CD4-positive, alpha-beta T cell treated with Interleukin-1 beta for 1 hour (primary cell): ENCODE results near the gene NCOA1.
A peak's percentile ranks its signal among the peaks of the same experiment; 100 is the strongest.
"Not testable (repeated sequence)": the region's sequence is repeated elsewhere in the genome, so short reads cannot be mapped to it uniquely, and the experiment has no call there.

Experiments used
- DNase-seq, 2 donors: peaks; one replicate each; pipeline ENCODE4 v3.0.0-alpha.2; 2020 to 2022

Gene NCOA1

DNA sequence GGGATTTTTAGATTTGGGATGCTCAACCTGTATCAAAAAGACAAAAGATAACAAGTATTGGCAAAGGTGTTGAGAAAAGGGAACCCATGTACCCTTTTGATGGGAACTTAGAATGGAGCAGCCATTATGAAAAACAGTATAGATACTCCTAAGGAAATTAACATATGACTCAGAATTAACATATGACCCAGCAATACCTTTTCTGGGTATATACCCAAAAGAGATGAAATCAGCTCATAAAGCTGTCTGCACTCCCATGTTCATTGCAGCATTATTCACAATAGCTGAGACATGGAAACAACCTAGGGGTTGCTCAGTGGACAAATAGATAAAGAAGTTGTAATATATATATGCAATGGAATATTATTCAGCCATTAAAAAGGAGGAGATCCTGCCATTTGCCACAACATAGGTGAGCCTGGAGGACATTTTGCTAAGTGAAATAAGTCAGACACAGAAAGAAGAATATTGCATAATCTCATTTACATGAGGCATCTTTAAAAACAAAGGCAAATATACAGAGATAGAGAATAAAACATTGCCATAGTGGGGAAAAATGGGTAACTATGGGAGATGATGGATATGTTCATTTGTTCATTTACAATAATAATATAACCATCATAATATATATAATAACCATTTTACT is 160.1 kb downstream of the NCOA1 start:
- no peak for DNase-seq

DNA sequence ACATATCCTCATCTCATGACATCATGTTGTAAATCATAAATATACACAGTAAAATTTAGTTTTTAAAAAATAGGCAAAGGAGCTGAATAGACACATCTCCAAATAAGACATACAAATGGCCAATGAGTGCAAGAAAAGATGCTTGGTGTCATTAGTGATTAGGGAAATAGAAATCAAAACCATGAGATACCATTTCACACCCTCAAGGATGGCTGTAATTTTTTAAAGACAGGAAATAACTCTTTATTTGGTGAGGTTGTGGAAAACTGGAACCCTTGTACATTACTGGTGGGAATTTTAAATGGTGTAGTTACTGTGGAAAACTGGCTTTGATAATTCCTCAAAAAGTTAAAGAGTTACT is 160.6 kb downstream of the NCOA1 start:
- DNase-seq: no peak

- no peak for DNase-seq
These were observed 161.5 kb downstream of the NCOA1 start for GRCh38 chr2:24652265-24653182.

- DNase-seq: no peak
These were observed 166.8 kb downstream of the NCOA1 start for GRCh38 chr2:24657818-24658217.

GRCh38 chr2:24658531-24659202 is 167.6 kb downstream of the NCOA1 start:
- no peak for DNase-seq

DNA sequence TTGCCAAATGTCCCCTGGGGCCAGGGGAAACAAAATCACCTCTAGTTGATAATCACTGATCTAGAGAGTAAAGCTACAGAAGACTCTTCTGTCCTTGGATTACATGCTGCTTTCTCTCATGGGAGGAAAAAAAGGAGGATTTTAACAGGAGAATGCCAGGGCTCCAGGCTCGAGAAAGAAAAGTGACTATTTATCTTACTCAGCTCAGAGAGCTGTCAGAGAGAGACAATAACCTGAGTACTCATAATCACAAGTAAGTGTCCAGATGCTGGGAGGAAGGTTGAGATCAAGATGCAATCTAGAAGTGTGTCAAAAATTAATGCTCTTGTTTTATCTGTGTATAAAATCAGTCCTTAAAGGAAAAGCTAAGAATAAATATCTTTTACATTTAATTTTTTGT is 168.8 kb downstream of the NCOA1 start:
- DNase-seq: no peak

DNA sequence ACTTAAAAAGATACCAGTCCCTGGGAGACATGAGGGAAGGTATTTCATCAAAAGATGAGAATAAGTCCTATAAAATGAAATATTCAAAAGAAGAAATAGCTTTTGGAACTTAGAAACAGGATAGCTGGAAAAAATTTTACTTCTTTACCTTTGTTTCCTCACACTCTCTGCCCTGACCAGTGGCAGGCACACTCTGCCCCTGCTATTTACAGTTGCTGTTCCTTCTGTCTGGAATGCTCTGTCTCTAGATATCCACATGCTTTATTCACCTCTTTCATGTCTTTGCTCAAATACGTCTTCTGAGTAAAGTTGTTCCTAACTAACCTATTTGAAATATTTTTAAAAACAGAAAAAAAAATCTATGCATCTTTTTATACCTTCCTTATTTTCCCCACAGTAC is 176.5 kb downstream of the NCOA1 start:
- DNase-seq: no peak

DNA sequence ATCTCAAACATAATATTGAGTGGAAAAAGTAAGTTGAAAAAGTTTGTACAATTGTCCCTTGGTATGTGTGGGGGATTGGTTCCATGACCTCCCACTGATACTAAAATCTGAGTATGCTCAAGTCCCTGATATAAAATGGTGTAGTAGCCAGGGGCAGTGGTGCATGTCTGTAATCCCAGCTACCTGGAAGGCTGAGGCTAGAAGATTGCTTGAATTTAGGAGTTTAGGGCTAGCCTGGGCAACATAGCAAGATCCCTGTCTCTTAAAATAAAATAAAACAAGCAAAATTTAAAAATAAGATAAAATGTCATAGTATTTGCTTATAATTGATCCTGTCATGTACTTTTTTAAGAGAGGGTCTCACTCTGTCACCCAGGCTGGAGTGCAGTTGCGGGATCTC is 180.2 kb downstream of the NCOA1 start:
- DNase-seq: no peak

GRCh38 chr2:24672589-24672988 is 181.5 kb downstream of the NCOA1 start:
- peak in 1 of 2 donors; percentile 1 for DNase-seq

DNA sequence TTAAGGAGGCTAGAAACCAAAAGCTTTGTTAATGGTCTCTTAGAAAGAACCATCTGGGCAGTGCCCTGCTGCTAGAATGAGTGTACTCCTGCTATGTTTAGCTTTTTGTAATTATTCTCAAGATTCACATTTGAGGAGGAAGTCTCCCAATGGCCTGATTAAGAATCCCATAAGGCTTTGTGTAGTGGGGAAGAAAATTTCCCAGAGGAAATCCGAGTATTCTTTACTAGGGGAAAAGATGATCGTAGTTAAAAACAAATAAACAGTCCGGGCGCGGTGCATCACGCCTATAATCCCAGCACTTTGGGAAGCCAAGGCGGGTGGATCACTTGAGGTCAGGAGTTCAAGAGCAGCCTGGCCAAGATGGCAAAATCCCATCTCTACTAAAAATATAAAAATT is 184.3 kb downstream of the NCOA1 start:
- no peak for DNase-seq

- no peak for DNase-seq
These were observed 185.4 kb downstream of the NCOA1 start for GRCh38 chr2:24676493-24676892.

DNA sequence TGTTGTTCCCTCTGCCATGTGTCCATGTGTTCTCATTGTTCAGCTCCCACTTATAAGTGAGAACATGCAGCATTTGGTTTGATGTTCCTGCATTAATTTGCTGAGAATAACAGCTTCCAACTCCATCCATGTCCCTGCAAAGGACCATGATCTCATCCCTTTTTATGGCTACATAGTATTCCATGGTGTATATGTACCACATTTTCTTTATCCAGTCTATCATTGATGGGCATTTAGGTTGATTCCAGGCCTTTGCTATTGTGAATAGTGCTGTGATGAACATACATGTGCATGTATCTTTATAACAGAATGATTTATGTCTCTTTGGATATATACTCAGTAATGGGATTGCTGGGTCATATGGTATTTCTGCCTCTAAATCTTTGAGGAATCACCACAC is 187.0 kb downstream of the NCOA1 start:
- not testable (repeated sequence) for DNase-seq

DNA sequence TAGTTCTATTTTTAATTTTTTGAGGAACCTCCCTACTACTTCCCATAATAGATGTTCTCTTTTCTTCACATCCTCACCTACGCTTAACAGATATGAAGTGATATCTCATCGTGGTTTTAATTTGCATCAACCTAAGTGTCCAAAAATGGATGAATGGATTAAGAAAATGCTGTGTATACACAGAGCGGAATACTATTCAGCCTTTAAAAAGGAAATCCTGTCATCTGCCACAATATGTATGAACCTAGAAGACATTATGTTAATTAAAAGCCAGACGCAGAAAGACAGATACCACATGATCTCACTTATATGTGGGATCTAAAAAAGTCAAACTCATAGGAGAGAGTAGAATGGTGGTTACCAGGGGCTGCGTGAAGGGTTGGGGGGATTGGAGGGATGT is 189.1 kb downstream of the NCOA1 start:
- DNase-seq: no peak

DNA sequence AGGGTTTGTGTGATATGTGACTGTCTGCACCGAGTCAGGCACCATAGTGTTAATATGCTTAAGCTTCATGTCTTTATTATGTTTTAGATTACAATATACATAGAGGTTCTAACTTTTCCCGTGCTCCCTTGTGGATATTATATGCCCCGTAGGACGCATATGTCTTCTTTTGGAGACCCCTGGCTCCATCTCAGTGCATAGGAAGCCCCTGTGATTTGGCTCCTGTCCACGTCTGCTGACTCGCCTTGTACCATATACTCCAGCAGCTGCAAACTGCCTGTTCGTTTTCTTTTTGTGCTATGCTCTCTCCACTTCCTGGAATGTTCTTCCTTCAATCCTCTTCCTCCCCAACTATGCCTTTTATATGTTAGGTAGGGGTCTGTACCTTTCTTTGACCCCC is 191.2 kb downstream of the NCOA1 start:
- no peak for DNase-seq

DNA sequence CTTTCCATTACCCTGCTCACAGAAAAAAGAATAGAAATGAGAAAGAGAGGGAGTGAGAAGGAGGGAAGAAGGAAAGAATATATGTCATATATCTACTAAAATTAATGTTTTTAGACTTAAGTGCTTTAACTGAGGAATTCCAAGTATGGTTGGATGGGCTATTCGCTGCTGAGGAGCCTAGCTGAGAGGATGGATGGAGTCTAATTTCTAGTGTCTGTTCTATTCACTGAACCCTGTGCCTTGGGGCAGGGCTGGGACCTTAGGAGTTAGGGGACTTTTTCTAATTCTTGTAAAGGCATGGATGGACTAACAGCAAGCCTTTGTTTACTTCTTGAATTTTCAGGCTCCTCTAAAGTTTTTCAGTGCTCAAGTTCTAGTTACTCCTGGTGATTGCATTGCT is 192.4 kb downstream of the NCOA1 start:
- DNase-seq: no peak

DNA sequence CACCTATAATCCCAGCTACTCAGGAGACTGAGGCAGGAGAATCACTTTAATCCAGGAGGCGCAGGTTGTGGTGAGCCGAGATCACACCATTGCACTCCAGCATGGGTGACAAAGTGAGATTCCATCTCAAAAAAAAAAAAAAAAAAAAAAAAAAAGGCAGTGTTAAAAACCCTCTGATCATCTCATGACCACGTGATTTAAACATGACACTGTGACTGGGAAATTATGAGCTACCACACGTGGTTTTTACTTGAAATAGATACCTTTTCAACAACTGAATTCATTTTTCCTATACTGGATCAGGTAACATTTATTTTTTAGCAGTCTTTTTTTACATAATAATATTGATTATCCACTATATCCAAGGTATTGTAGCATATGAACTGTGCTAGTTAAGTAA is 199.5 kb downstream of the NCOA1 start:
- DNase-seq: no peak

GRCh38 chr2:24691806-24692205 is 200.8 kb downstream of the NCOA1 start:
- no peak for DNase-seq

GRCh38 chr2:24697792-24698191 is 206.7 kb downstream of the NCOA1 start:
- DNase-seq: no peak

DNA sequence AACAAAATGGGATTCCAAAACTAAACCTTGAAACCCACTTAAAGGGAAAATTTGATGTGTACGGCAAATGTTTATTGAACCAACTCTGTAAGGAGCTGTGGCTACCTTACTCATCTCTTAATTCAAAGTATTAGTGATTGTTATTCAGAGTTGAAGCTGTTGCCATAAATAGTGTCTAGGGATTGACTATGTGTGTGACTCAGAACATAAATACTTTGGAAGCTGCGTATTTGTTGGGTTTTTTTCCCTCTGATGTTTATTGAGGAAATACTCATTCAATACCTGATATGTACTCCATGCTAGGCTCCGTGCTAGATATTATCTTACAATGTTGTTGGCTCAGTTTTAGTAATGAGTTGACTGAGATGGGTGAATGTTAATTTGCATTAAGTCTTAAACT is 211.7 kb downstream of the NCOA1 start:
- DNase-seq: no peak

DNA sequence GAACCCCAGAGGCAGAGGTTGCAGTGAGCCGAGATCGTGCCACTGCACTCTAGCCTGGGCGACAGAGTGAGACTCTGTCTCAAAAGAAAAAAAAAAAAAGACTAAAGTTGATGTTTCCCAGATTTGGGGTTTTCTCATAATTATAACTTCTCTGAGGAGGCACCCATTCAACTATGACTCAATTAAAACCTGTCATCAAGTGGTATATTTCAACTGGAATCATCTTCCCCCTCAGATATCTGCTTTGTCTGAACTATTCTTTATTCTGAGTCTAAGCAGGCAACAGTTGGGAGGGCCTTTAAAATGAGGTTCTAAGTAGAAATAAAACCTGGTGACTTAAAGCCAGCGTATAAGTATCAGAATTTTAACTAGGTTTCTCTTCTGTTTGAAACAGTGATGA is 213.6 kb downstream of the NCOA1 start:
- DNase-seq: no peak

- DNase-seq: no peak
These were observed 216.1 kb downstream of the NCOA1 start for GRCh38 chr2:24707143-24707542.

- DNase-seq: no peak
These were observed 217.6 kb downstream of the NCOA1 start for GRCh38 chr2:24708537-24709152.

DNA sequence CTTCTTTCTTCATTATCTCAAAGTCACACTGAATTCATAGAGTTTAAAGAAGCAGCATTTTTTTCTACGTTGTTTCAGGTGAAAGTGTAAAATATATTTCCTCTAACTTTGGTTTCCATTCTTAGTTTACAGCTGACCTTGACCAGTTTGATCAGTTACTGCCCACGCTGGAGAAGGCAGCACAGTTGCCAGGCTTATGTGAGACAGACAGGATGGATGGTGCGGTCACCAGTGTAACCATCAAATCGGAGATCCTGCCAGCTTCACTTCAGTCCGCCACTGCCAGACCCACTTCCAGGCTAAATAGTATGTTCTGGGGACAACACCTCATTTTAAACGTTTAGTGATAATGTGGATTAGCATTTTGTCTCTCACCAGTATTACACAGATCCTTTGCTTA is 219.8 kb downstream of the NCOA1 start:
- DNase-seq: no peak

DNA sequence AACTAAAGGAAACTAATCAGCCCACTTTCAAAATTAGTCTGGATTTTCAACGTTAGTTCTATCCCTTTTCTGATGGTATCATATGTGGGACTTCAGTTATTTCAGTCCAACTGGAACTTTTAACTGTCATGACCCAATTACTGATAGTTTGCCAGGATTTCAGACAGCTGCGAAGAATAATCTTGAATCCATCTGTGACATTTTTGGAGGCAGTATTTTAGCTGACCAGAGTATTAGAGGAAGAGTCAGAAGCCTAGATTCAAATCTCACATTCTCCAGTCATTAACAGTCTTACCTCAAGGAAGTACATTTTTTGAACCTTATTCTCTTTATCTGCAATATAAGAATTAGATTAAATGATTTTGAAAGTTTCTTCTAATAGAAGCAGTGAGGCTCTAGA is 220.8 kb downstream of the NCOA1 start:
- no peak for DNase-seq
